ENCODE results near the gene URGCP.

DNA sequence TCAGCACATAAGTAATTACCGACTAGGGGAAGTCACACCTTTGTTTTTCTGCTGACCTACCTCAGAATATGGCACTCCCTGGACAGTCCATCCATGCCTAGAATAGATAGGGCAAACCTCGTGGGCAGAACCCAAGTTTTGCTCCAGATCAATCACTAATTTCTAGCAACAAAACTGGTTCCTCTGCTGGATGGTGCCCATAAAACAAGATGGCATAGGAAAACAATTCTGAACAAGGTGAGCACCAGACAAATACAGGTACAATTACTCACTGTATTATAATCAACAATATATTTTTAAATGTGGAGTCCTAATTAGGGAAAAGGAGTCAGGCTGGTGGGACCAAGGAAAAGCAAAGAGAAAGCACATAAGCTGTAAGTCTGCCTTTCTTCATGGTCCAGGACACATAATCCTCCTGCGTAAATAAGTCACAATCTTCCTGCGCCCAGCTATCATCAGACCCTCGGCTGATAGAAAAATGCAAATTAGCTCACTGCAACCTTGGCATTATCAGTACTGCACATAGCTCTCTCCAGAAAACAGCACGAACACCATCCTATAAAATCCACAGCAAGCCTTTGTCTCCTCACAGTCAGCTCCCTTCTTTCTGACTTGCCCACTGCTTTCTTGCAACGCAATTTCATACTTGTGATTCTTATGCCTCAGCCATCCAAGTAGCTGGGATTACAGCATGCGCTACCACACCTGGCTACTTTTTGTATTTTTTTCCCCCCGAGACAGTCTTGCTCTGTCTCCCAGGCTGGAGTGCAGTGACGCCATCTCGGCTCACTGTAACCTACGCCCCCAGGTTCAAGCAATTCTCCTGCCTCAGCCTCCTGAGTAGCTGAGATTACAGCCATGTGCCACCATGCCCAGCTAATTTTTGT is 15.1 kb downstream of the URGCP start:
- TF ChIP-seq EZH2 (IDR thresholded peaks at IDR 0.05; ENCODE audit: low read length, unreplicated experiment) (no peak), EZH2phosphoT487 (IDR thresholded peaks at IDR 0.05; ENCODE audit: borderline replicate concordance, low read length) (no peak)
- TF ChIP-seq, protein P1, sequence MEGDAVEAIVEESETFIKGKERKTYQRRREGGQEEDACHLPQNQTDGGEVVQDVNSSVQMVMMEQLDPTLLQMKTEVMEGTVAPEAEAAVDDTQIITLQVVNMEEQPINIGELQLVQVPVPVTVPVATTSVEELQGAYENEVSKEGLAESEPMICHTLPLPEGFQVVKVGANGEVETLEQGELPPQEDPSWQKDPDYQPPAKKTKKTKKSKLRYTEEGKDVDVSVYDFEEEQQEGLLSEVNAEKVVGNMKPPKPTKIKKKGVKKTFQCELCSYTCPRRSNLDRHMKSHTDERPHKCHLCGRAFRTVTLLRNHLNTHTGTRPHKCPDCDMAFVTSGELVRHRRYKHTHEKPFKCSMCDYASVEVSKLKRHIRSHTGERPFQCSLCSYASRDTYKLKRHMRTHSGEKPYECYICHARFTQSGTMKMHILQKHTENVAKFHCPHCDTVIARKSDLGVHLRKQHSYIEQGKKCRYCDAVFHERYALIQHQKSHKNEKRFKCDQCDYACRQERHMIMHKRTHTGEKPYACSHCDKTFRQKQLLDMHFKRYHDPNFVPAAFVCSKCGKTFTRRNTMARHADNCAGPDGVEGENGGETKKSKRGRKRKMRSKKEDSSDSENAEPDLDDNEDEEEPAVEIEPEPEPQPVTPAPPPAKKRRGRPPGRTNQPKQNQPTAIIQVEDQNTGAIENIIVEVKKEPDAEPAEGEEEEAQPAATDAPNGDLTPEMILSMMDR (conservative IDR thresholded peaks at IDR 0.05; ENCODE audit: low read depth, low read length) = no peak
